ENCODE results near the gene CST1. TPM values are rescaled to one million over a fixed set of nuclear protein-coding genes. Genes with fewer than 3 reads are reported as not detected.
"Not testable (repeated sequence)": the region's sequence is repeated elsewhere in the genome, so short reads cannot be mapped to it uniquely, and the experiment has no call there.

CST1 gene
- total RNA-seq, 1 donor from 2014 or later = not detected

DNA sequence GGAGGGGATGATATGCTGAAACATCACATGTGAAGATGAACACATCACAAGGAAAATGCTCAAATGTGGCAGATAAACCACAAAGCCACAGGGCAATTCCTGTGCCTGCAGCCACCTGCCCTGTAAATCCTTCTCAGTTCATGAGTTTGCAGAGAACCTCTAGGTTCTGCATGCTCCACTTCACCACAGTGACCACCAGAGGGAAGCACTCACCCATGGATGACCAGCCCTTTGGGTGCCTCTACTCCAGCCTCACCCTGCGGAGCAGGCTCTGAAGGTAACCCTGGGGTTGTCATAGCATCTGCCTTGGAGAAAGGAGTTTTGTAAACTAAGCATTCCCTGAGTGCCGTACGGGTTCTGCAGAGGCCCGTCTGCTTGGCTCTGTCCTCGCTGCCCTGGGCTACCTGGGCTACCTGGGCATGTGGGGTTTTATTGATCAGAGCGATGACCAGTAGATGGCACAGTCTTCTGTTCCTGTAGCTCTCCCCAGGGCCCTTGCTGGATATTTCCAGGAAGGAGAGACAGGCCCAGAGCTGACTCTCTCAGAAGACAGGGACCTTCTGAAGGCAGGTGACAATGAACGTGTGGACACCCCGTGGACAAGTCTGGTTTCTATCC is 31.7 kb upstream of the CST1 start:
- H4K20me1 ChIP-seq (ENCODE audit: insufficient read depth, low read length) = no peaks in the 10 kb centered on the region
- no peak overlapping the region for H3K27ac Mint-ChIP-seq (ENCODE audit: unreplicated experiment)
- H3K4me3 Mint-ChIP-seq (ENCODE audit: unreplicated experiment) = no peak overlapping the region

DNA sequence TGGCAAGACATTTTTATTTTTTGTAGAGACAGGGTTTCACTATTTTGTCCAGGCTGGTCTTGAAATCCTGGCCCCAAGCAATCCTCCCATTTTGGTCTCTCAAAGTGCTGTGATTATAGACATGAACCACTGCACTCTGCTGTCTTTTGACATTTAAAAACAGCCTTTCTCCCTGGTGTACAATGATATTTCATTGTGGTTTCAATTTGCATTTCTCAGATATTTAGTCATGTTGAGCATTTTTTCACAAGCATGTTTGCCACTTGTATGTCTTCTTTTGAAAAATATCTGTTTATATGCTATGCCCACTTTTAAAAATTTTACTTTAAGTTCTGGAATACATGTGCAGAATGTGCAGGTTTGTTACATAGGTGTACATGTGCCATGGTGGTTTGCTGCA is 27.9 kb upstream of the CST1 start:
- not testable (repeated sequence) for H3K4me3 ChIP-seq (ENCODE audit: insufficient read depth, low read depth, low read length); H3K4me1 ChIP-seq (ENCODE audit: insufficient read depth, low read length); DNase-seq (ENCODE audit: low read depth); H2AFZ ChIP-seq (ENCODE audit: low read depth, low read length); H3K27ac ChIP-seq (ENCODE audit: low read depth, low read length); H3K9ac ChIP-seq (ENCODE audit: low read length); FAIRE-seq; H3K36me3 Mint-ChIP-seq (ENCODE audit: low read depth, unreplicated experiment); H3K79me2 ChIP-seq (ENCODE audit: insufficient read depth, low read length); H3K9me3 ChIP-seq (ENCODE audit: insufficient read depth, low read depth, low read length); H3K36me3 ChIP-seq (ENCODE audit: insufficient read depth, low read length); H4K20me1 ChIP-seq (ENCODE audit: insufficient read depth, low read length); H3K4me2 ChIP-seq (ENCODE audit: low read length); H3K9me3 Mint-ChIP-seq (ENCODE audit: unreplicated experiment); H3K27me3 ChIP-seq (ENCODE audit: insufficient read depth, low read length); H3K4me3 Mint-ChIP-seq (ENCODE audit: unreplicated experiment); H3K27ac Mint-ChIP-seq (ENCODE audit: unreplicated experiment)
- Mint-ChIP-seq H3K4me1 (ENCODE audit: low read depth, unreplicated experiment) (peaks cover 13% of the 10 kb centered on the region), H3K27me3 (ENCODE audit: low read depth, unreplicated experiment) (peaks cover 18% of the 10 kb centered on the region)

More for the DNA sequence above, 31.7 kb upstream of the CST1 start:
- Histone ChIP-seq H3K27me3 (ENCODE audit: insufficient read depth, low read length) (no peaks in the 10 kb centered on the region), H2AFZ (ENCODE audit: low read depth, low read length) (no peak overlapping the region), H3K4me3 (ENCODE audit: insufficient read depth, low read depth, low read length) (no peak overlapping the region), H3K9ac (ENCODE audit: low read length) (no peak overlapping the region), H3K36me3 (ENCODE audit: insufficient read depth, low read length) (no peaks in the 10 kb centered on the region), H3K79me2 (ENCODE audit: insufficient read depth, low read length) (no peaks in the 10 kb centered on the region), H3K27ac (ENCODE audit: low read depth, low read length) (no peak overlapping the region), H3K4me2 (ENCODE audit: low read length) (no peak overlapping the region), H3K4me1 (ENCODE audit: insufficient read depth, low read length) (no peaks in the 10 kb centered on the region), H3K9me3 (ENCODE audit: insufficient read depth, low read depth, low read length) (no peaks in the 10 kb centered on the region)
- H3K36me3 Mint-ChIP-seq (ENCODE audit: low read depth, unreplicated experiment) = no peaks in the 10 kb centered on the region
- no peak for DNase-seq (ENCODE audit: low read depth)
- TF ChIP-seq EZH2 (IDR thresholded peaks at IDR 0.05; ENCODE audit: insufficient read depth, low read length) = no peak
- TF ChIP-seq, protein P1, sequence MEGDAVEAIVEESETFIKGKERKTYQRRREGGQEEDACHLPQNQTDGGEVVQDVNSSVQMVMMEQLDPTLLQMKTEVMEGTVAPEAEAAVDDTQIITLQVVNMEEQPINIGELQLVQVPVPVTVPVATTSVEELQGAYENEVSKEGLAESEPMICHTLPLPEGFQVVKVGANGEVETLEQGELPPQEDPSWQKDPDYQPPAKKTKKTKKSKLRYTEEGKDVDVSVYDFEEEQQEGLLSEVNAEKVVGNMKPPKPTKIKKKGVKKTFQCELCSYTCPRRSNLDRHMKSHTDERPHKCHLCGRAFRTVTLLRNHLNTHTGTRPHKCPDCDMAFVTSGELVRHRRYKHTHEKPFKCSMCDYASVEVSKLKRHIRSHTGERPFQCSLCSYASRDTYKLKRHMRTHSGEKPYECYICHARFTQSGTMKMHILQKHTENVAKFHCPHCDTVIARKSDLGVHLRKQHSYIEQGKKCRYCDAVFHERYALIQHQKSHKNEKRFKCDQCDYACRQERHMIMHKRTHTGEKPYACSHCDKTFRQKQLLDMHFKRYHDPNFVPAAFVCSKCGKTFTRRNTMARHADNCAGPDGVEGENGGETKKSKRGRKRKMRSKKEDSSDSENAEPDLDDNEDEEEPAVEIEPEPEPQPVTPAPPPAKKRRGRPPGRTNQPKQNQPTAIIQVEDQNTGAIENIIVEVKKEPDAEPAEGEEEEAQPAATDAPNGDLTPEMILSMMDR (IDR thresholded peaks at IDR 0.05; ENCODE audit: insufficient read depth, low read depth, low read length) = peak; percentile 37
- H3K27me3 Mint-ChIP-seq (ENCODE audit: low read depth, unreplicated experiment) = peaks cover 5% of the 10 kb centered on the region
- FAIRE-seq = no peak
- H3K4me1 Mint-ChIP-seq (ENCODE audit: low read depth, unreplicated experiment) = peaks cover 6% of the 10 kb centered on the region
- peaks cover 3% of the 10 kb centered on the region for H3K9me3 Mint-ChIP-seq (ENCODE audit: unreplicated experiment)

DNA sequence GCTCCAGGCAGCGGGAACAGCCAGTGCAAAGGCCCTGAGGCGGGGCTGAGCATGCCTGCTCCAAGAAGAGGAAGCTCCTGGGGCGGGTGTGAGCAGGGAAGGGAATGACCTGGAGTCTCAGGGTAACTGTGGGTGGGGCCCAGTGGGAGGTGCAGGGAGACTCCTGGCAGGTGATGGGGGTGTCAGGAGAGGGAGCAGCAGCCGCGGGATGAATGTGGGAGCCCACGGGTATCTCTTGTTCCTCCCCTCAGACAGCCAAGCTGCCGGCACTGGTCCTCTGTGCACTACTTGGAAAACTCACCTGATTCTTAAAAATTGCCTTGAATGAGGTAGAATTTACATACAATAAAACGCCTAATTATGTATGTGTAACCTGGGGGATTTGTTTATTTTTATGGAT is 26.6 kb upstream of the CST1 start:
- H3K36me3 ChIP-seq (ENCODE audit: insufficient read depth, low read length); H3K4me1 ChIP-seq (ENCODE audit: insufficient read depth, low read length); H3K4me2 ChIP-seq (ENCODE audit: low read length); H3K27me3 ChIP-seq (ENCODE audit: insufficient read depth, low read length); H3K4me3 ChIP-seq (ENCODE audit: insufficient read depth, low read depth, low read length); H3K9me3 ChIP-seq (ENCODE audit: insufficient read depth, low read depth, low read length); H2AFZ ChIP-seq (ENCODE audit: low read depth, low read length); H3K79me2 ChIP-seq (ENCODE audit: insufficient read depth, low read length); DNase-seq (ENCODE audit: low read depth); H4K20me1 ChIP-seq (ENCODE audit: insufficient read depth, low read length); H3K36me3 Mint-ChIP-seq (ENCODE audit: low read depth, unreplicated experiment); H3K27ac ChIP-seq (ENCODE audit: low read depth, low read length); H3K9me3 Mint-ChIP-seq (ENCODE audit: unreplicated experiment); H3K9ac ChIP-seq (ENCODE audit: low read length); H3K27ac Mint-ChIP-seq (ENCODE audit: unreplicated experiment); FAIRE-seq; H3K4me3 Mint-ChIP-seq (ENCODE audit: unreplicated experiment): not testable (repeated sequence)
- H3K27me3 Mint-ChIP-seq (ENCODE audit: low read depth, unreplicated experiment) = peaks cover 24% of the 10 kb centered on the region
- peaks cover 13% of the 10 kb centered on the region for H3K4me1 Mint-ChIP-seq (ENCODE audit: low read depth, unreplicated experiment)
